Stimulated activated CD4-positive, alpha-beta T cell treated with anti-CD3 and anti-CD28 coated beads, Interleukin-12 subunit alpha, Interleukin-12 subunit beta, amount 100 ng/mL, for 4 hours (primary cell): ENCODE measurements around the gene EIF3M.
A peak's percentile ranks its signal among the peaks of the same experiment; 100 is the strongest.
"Not testable (repeated sequence)": the region's sequence is repeated elsewhere in the genome, so short reads cannot be mapped to it uniquely, and the experiment has no call there.

Source experiments
- DNase-seq: peaks from one replicate; pipeline ENCODE4 v3.0.0-alpha.2; 2020

Gene EIF3M

GRCh38 chr11:32583459-32584271, at the start of gene EIF3M:
Gene EIF3M, plus strand, starts transcription at chr11:32583831. Its CDS starts 57 bp downstream, at chr11:32583888.
- DNase-seq: peak; percentile 95

- no peak for DNase-seq
Observed at GRCh38 chr11:32538804-32539203, 44.8 kb upstream of the EIF3M start.

- no peak for DNase-seq
Observed at GRCh38 chr11:32549611-32550187, 33.9 kb upstream of the EIF3M start.

GRCh38 chr11:32550207-32550606, 33.4 kb upstream of the EIF3M start:
- no peak for DNase-seq

DNA sequence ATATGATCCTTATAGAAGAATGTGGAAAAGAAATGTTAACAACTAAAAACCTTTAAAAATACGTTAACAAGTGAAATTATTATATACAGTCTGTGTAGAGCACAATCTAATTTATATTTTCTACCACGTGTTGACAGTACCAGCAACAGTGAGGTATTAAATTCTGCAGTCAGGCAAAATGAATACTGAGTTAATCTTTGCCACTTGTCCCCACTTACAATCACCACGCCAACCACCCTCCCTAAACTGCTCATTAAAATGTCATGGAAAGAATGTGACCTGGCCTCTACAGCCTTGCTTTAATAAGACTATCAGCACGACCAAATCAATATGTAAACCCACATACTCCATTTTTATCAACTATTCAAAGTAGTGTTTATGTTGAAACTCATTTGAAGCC, 28.5 kb upstream of the EIF3M start:
- DNase-seq: no peak

DNA sequence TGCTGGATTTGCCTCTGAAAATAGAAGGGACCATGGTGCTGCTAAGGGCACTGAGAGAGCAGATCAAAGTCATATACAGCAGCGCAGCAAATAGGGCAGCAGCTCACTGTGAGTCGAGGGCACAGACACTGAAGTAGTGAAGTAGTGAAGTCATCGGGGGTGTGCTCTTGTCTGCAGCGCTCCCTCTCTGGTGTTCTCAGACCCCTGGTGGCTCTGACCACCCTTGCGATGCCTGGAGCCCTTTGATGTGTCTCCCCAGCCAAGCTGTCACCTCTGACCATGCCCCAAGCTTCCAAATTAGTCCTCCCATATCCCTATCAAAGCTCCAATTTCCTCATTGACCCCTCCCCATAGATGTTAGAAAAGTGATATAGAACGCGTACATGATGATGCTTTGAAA, 27.7 kb upstream of the EIF3M start:
- no peak for DNase-seq

DNA sequence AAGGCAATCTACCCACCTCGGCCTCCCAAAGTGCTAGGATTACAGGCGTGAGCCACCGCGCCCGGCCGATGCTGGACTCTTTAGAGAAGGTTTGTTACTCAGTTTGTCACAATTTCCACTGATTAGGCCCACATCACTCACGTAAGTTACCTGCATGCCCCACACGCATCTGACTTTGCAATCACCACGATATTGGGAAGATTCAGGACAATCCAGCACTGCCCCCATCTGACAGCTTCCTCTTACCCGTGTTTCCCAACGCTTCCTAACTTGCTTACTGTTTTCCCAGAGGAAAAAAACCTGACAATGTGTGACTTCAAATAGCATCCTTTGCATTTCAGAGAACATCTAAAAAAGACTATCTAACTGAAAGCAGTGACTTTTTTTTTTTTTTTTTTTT, 21.8 kb upstream of the EIF3M start:
- no peak for DNase-seq

- no peak for DNase-seq
Observed at GRCh38 chr11:32562839-32563599, 20.6 kb upstream of the EIF3M start.

DNA sequence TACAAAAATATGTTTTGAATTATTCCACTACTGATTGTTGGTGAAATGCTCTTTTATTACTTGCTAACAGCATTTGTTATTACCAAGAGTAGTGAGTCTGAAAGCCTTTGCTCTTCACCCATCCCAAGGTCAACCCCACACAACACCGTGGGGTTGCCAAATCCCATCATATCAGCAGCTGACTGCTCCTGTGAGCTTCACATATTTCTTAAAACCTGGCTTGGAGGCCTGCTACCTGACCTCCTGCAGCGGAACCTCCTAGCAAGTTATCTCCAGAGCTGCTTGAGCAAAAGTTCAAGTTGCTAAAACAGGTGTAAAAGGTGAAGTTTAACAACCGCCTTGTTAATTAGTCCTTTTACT, 20.1 kb upstream of the EIF3M start:
- no peak for DNase-seq

GRCh38 chr11:32566517-32566916, 17.1 kb upstream of the EIF3M start:
- no peak for DNase-seq

- DNase-seq: no peak
Observed at GRCh38 chr11:32567154-32567553, 16.5 kb upstream of the EIF3M start.

- no peak for DNase-seq
Observed at GRCh38 chr11:32569313-32569881, 14.2 kb upstream of the EIF3M start.

GRCh38 chr11:32571039-32571438, 12.6 kb upstream of the EIF3M start:
- no peak for DNase-seq

DNA sequence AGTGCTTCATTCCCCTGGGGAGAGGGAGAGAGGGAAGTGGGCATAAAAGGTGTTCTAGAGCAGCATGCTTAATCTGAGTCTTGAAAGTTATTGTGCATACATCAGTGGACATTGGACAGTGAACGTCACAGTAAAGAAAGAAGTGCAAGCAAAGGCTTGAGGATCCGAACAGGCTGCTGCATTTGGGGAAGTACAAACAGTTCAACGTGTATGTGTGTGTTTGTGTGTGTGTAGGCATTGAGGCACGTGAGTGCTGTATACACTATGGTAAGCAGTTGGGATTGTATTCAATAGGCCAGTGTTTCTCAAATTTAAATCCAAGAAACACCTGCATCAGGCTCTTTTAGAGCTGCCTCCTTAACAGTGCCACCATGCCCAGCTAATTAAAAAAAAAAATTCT, 10.4 kb upstream of the EIF3M start:
- DNase-seq: no peak

GRCh38 chr11:32574421-32574820, 9.2 kb upstream of the EIF3M start:
- DNase-seq: no peak

DNA sequence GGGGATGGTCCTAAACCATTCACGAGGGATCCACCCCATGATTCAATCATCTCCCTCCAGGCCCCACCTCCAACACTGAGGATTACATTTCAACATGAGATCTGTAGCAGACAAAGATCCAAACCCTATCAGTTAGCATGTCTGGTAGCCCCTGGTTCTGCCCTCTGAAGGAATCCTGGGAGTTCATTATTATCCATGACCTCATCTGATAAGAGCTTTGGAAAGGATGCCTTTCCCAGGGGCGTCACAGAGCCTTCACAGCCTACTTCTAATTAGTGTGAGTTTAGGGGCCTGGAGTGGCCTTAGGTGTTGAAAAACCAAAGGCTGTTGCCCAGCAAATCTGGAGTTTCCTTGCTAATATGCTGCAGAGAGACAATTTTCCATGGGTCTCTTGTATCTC, 8.6 kb upstream of the EIF3M start:
- no peak for DNase-seq

GRCh38 chr11:32576456-32576855, 7.2 kb upstream of the EIF3M start:
- DNase-seq: no peak

- DNase-seq: no peak
Observed at GRCh38 chr11:32580967-32581366, 2.7 kb upstream of the EIF3M start.

DNA sequence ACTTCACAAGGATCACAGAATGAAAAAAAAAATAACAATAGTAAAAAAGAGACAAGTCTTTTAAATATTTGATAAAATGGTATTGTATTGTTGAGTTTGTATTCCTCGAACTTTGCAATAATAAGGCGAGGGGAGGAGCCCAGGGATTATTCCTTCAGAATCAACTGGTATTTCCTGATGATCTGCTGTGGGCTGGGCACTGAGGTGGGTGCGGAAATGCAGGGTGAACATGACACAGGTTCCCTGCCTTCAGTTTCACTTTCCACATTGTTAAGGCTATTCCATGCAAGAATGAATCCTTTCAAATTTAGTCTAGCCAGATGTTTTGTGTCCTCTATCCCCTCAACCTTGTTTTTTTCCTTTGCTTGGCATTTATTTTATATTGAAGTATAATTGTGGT, 2.1 kb upstream of the EIF3M start:
- DNase-seq: no peak

DNA sequence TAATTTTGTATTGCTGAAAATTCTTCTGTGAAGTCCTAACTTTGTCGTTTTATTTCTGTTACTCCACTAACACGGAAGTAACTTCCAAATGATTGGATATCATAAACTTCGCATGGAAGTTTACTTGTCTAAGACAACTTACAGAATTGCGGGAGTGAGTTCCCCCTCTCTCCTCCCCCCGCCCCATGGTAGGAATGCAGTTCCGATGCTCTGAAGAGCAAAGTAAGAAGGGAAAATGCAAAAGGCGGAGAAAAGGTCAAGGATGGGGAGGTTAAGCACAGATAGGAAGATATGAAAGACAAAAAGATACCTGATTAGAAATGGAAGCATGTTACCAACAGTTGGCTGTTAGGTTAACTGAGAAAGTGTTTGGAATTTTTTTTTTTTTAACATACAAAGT, 1.3 kb downstream of the EIF3M start:
- DNase-seq: no peak

DNA sequence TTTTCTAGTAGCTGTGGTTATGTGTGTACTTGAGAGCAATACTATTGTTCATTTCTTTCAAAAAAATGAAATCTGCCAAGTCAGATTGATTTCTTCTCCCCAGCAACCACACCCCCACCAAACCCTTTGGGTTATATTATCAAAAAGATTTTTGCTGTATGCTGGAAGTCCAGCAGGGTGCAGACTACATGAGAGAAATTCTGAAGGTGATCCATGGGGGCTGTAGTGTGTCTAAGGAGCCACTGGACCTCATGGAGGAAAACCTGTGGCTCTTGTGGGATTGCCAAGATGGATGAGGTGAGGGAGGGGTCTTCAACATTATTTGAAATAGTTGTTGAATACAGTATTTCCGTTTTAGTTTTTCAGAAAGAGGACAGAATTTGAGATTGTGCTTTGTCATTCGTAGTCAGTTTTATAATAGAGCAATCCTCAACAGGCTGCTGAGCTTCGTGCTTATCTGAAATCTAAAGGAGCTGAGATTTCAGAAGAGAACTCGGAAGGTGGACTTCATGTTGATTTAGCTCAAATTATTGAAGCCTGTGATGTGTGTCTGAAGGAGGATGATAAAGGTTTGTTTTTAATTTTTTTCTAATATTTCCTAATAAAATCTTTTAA, 3.1 kb downstream of the EIF3M start:
- DNase-seq: no peak

GRCh38 chr11:32594272-32594671, 10.6 kb downstream of the EIF3M start:
- no peak for DNase-seq

DNA sequence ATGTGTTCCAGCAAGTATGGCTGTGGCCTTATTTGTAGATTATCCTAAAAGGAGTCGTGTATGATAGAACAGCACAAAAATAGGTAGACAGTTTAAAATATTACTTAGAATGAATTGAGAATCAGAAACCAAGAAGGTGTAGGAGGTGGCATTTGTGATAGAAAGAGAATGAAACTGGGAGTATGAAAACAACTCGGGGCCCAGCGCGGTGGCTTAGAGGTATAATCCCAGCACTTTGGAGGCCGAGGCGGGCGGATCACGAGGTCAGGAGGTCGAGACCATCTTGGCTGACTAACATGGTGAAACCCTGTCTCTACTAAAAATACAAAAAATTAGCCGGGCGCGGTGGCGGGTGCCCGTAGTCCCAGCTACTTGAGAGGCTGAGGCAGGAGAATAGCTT, 12.5 kb downstream of the EIF3M start:
- DNase-seq: not testable (repeated sequence)
